Stimulated activated CD8-positive, alpha-beta memory T cell treated with anti-CD3 and anti-CD28 coated beads, Interleukin-7, amount 100 ng/mL, for 24 hours (primary cell): ENCODE results near the gene GOLGA5.
"Not testable (repeated sequence)": the region's sequence is repeated elsewhere in the genome, so short reads cannot be mapped to it uniquely, and the experiment has no call there.

Source experiments
- DNase-seq: peaks from one replicate; pipeline ENCODE4 v3.0.0-alpha.2; 2020; ENCODE audit warnings: low read depth

GOLGA5 gene

GRCh38 chr14:92793709-92794546, at the start of gene GOLGA5:
Gene GOLGA5 (plus strand): TSS chr14:92794305. CDS start chr14:92797438, 3,133 bp downstream.
- DNase-seq, result peak; percentile 95

- DNase-seq, result no peak
Observed at GRCh38 chr14:92747701-92748258, 46.3 kb upstream of the GOLGA5 start.

- DNase-seq, result peak; percentile 59
Observed at GRCh38 chr14:92748259-92749016, 45.7 kb upstream of the GOLGA5 start, which contains the start of gene LGMN. Gene LGMN (minus strand): TSS chr14:92748627. CDS start chr14:92732786, 15,841 bp downstream.

- DNase-seq, result not testable (repeated sequence)
Observed at GRCh38 chr14:92750222-92750728, 43.8 kb upstream of the GOLGA5 start.

- no peak for DNase-seq
Observed at GRCh38 chr14:92750994-92751400, 43.1 kb upstream of the GOLGA5 start.

- no peak for DNase-seq
Observed at GRCh38 chr14:92751819-92752218, 42.3 kb upstream of the GOLGA5 start.

GRCh38 chr14:92753250-92753649, 40.9 kb upstream of the GOLGA5 start:
- no peak for DNase-seq

- DNase-seq, result no peak
Observed at GRCh38 chr14:92754966-92755365, 39.1 kb upstream of the GOLGA5 start.

GRCh38 chr14:92755495-92755894, 38.6 kb upstream of the GOLGA5 start:
- no peak for DNase-seq

GRCh38 chr14:92756446-92756845, 37.7 kb upstream of the GOLGA5 start:
- DNase-seq, result no peak

- no peak for DNase-seq
Observed at GRCh38 chr14:92759300-92759678, 34.8 kb upstream of the GOLGA5 start.

- no peak for DNase-seq
Observed at GRCh38 chr14:92759679-92760523, 34.2 kb upstream of the GOLGA5 start.

- no peak for DNase-seq
Observed at GRCh38 chr14:92760524-92760805, 33.6 kb upstream of the GOLGA5 start.

GRCh38 chr14:92763666-92764631, 30.2 kb upstream of the GOLGA5 start:
- not testable (repeated sequence) for DNase-seq

GRCh38 chr14:92768236-92768635, 25.9 kb upstream of the GOLGA5 start:
- DNase-seq, result not testable (repeated sequence)

- DNase-seq, result no peak
Observed at GRCh38 chr14:92768795-92769194, 25.3 kb upstream of the GOLGA5 start.

- DNase-seq, result no peak
Observed at GRCh38 chr14:92770484-92770883, 23.6 kb upstream of the GOLGA5 start.

- no peak for DNase-seq
Observed at GRCh38 chr14:92774572-92774971, 19.5 kb upstream of the GOLGA5 start.

GRCh38 chr14:92775292-92775691, 18.8 kb upstream of the GOLGA5 start:
- not testable (repeated sequence) for DNase-seq

- DNase-seq, result not testable (repeated sequence)
Observed at GRCh38 chr14:92778868-92779565, 15.1 kb upstream of the GOLGA5 start.
